ENCODE data around the gene TPCN1. TPM values are rescaled to one million over a fixed set of nuclear protein-coding genes. Genes with fewer than 3 reads are reported as not detected.

Gene TPCN1
- total RNA-seq, 2 donors from 2014 or later = 28.8 to 50.8 TPM

GRCh38 chr12:113345318-113345717 is 124.1 kb downstream of the TPCN1 start:
- no peak for DNase-seq (ENCODE audit: low spot score)
- intact Hi-C loops (cut with DNase I) = no loop called here

GRCh38 chr12:113346353-113346752 is 125.1 kb downstream of the TPCN1 start:
- DNase-seq (ENCODE audit: low spot score) = no peak
- intact Hi-C loops (cut with DNase I) = no loop called here

DNA sequence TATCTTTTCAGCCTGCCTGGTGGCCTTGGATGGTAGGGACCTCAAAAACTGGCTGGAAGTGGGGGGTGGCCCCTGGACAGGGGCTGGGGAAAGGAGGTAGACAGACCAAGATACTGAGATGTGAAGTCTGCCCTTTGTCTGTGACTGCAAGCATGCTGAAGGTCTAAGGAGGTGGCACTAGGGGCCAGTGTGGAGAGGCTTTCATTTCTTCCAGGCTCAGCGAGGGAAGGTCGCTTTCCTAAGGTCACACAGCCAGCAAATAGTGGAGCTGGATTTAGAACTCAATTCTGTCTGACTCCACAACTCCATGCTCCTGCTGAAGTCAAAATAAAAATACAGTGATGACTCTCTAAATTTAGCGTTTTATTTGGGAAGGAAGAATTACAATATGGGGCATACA is 125.8 kb downstream of the TPCN1 start:
- intact Hi-C loops (cut with DNase I) = no loop called here
- DNase-seq (ENCODE audit: low spot score) = no peak

GRCh38 chr12:113347892-113348291 is 126.6 kb downstream of the TPCN1 start:
- DNase-seq (ENCODE audit: low spot score) = no peak
- intact Hi-C loops (cut with DNase I) = no loop called here

Small RNAs within 50 kb of the gene (microRNA-seq; reads per million reads assigned to microRNA genes)
- gene MIR6762 (ENCODE audit: borderline microRNAs expressed in 2 of 2) = 0 to 0.32 reads per million in 2 donors

Other genes with a start within 250 kb of the TPCN1 start
- 10 to 100 TPM; 12.5 to 17.7 TPM for gene OAS2, start 242.9 kb upstream of the TPCN1 start, total RNA-seq
- 1 to 10 TPM; 4.5 to 6.3 TPM for gene DTX1, start 164.7 kb upstream of the TPCN1 start, total RNA-seq
- not detected for gene RASAL1, start 85.7 kb upstream of the TPCN1 start, total RNA-seq
- gene CFAP73, start 71.7 kb upstream of the TPCN1 start, total RNA-seq = not detected
- 10 to 100 TPM; 37.0 to 47.6 TPM for gene DDX54, start 36.0 kb upstream of the TPCN1 start, total RNA-seq
- gene RITA1, start 35.7 kb upstream of the TPCN1 start, total RNA-seq = 1 to 10 TPM; 6.6 to 9.7 TPM
- gene SLC8B1, start 113.6 kb downstream of the TPCN1 start, total RNA-seq = 10 to 100 TPM; 21.6 to 29.8 TPM
- 10 to 100 TPM; 53.8 to 67.8 TPM for gene PLBD2, start 137.1 kb downstream of the TPCN1 start, total RNA-seq
- under 1 TPM; 0.62 to 0.83 TPM for gene SDS, start 182.4 kb downstream of the TPCN1 start, total RNA-seq
- gene SDSL, start 200.9 kb downstream of the TPCN1 start, total RNA-seq = 1 to 10 TPM; 1.1 to 5.5 TPM